Adrenal gland (tissue), 12 donors: ENCODE results near the gene ETFRF1. TPM values are rescaled to one million over a fixed set of nuclear protein-coding genes. Genes with fewer than 3 reads are reported as not detected.

ENCODE experiments used
- DNase-seq, 7 donors: peaks; one replicate each; pipeline ENCODE4 v3.0.0-alpha.2; 2019 to 2020
- H3K27ac ChIP-seq, 5 donors: fragments of 200-600 bp; sonication (generic) in 4 of 5; 1 replicate in 3 of 5; 2 replicates in 2 of 5; pipeline versions ENCODE4 v1.5.1 to v1.8.0; 2016 to 2020; ENCODE audit warnings: mild to moderate bottlenecking in 1 of 5
- H3K27me3 ChIP-seq: fragments of 200-600 bp; 2 replicates; pipeline ENCODE4 v1.8.0; 2021
- H3K36me3 ChIP-seq, 2 donors: fragments of 200-600 bp; replicated peaks in 1 of 2; 1 replicate in 1 of 2; 2 replicates in 1 of 2; pipeline versions ENCODE4 v1.5.1 to v1.8.0; 2018 to 2022
- H3K4me1 ChIP-seq, 2 donors: fragments of 200-600 bp; replicated peaks in 1 of 2; 1 replicate in 1 of 2; 2 replicates in 1 of 2; pipeline versions ENCODE4 v1.5.1 to v1.8.0; 2018 to 2021
- H3K4me3 ChIP-seq, 4 donors: fragments of 200-600 bp; sonication (generic) in 3 of 4; one replicate each; pipeline ENCODE4 v1.5.1; 2016 to 2018
- H3K9me3 ChIP-seq, 3 donors: fragments of 200-600 bp; sonication (generic) in 1 of 3; replicated peaks in 1 of 3; 1 replicate in 2 of 3; 2 replicates in 1 of 3; pipeline versions ENCODE4 v1.5.1 to v1.8.0; 2016 to 2021
- CTCF ChIP-seq, 6 experiments: fragments of 450-650 bp in 4 of 6; fragments of 200-600 bp in 2 of 6; sonication (generic) in 1 of 6; IDR thresholded peaks; 1 replicate in 5 of 6; 2 replicates in 1 of 6; pipeline versions ENCODE4 v1.5.1 to v1.8.0; 2016 to 2021; ENCODE audit warnings: antibody characterized with exemption in 6 of 6, mild to moderate bottlenecking in 2 of 6, moderate library complexity in 1 of 6
- POLR2A ChIP-seq, 2 donors: fragments of 450-650 bp; IDR thresholded peaks; one replicate each; pipeline ENCODE4 v1.6.1; 2017; ENCODE audit warnings: antibody characterized with exemption in 2 of 2, mild to moderate bottlenecking in 2 of 2, moderate library complexity in 1 of 2
- WGBS, 4 donors: extraction: QIAGEN DNeasy Blood & Tissue Kit in 2 of 4; methylation state at CpG; one replicate each; pipeline versions ENCODE4 v1.1.5 to v1.1.7; 2013 to 2017; 5-methylcytosine and 5-hydroxymethylcytosine counted together
- intact Hi-C, 2 donors: fragments of 100-400 bp; cut with DNase I; formaldehyde crosslinking; loops; one replicate each; pipeline versions ENCODE4 v1.14.1 to v1.15.0; 2022 to 2023
- polyA plus RNA-seq, 3 donors: library from polyadenylated mRNA; stranded (reverse); fragments of 200-250 nt in 2 of 3; fragments of 350-450 nt in 1 of 3; fragmentation: Illumina TruSeq in 1 of 3; extraction: RNeasy Lipid Tissue Mini Kit (QIAGEN cat#74804) in 1 of 3; gene quantifications; one replicate each; pipeline ENCODE4 v1.2.3, GENCODE V29; 2013 to 2014
- total RNA-seq, 9 donors: library from RNA; depleted of rRNA in 4 of 9; stranded (reverse); fragments of >200 nt in 4 of 9; fragments of 120-200 nt in 1 of 9; fragmentation: NEBNext Ultra II Directional in 1 of 9; extraction: Animal tissue kit (Norgen Biotek cat#: 25700) in 1 of 9; gene quantifications; one replicate each; pipeline versions ENCODE4 v1.1.0 to v1.2.4, GENCODE V29; 2013 to 2023
- donor health status: healthy with polysubstance abuse.
- donor health status: Bipolar disorder and iron deficiency.
- donor health status: DM: yes; HTN: yes; CAD: no.
- donor health status: DM: no; HTN: no; CAD: no.
- donor health status: DM: no; HTN: no; CAD: no.
- donor health status: DM: yes; HTN: yes; CAD: no.

The ETFRF1 gene
- total and polyA plus RNA-seq, 12 donors = 29.9 to 140 (median 52.6) TPM

- intact Hi-C loops = no loop called here
- peaks cover 0 to 17% of the 10 kb centered on the region in 2 donors for H3K36me3 ChIP-seq
Observed at GRCh38 chr12:25207411-25207810, 12.4 kb downstream of the ETFRF1 start.

GRCh38 chr12:25207846-25208245 lies 12.8 kb downstream of the ETFRF1 start:
- WGBS, 4 donors = 78 to 89% (median 87%) methylated on average over 1 of the region's 1 CpG

More at GRCh38 chr12:25207411-25207810, 12.4 kb downstream of the ETFRF1 start:
- TF ChIP-seq CTCF (IDR thresholded peaks at IDR 0.05) (no peak), POLR2A (IDR thresholded peaks at IDR 0.05) (no peak)
- WGBS, 4 donors = 89 to 99% (median 98%) methylated on average over 6 of the region's 6 CpGs
- Histone ChIP-seq H3K4me3 (no peak overlapping the region), H3K27ac (no peak overlapping the region), H3K9me3 (no peaks in the 10 kb centered on the region), H3K27me3 (no peaks in the 10 kb centered on the region), H3K4me1 (peaks cover 0 to 14% of the 10 kb centered on the region in 2 donors)
- no peak for DNase-seq

GRCh38 chr12:25208554-25208953 lies 13.5 kb downstream of the ETFRF1 start:
- no peak for DNase-seq
- no peaks in the 10 kb centered on the region for H3K9me3 ChIP-seq
- H3K4me3 ChIP-seq = no peak overlapping the region
- no peak overlapping the region for H3K27ac ChIP-seq
- H3K4me1 ChIP-seq = peaks cover 0 to 4% of the 10 kb centered on the region in 2 donors
- intact Hi-C loops = no loop called here
- 75 to 92% (median 83%) methylated on average over 1 of the region's 1 CpG for WGBS, 4 donors
- no peaks in the 10 kb centered on the region for H3K27me3 ChIP-seq
- TF ChIP-seq POLR2A (IDR thresholded peaks at IDR 0.05) = no peak
- TF ChIP-seq CTCF (IDR thresholded peaks at IDR 0.05) = no peak
- peaks cover 0 to 17% of the 10 kb centered on the region in 2 donors for H3K36me3 ChIP-seq

More at GRCh38 chr12:25207846-25208245, 12.8 kb downstream of the ETFRF1 start:
- peaks cover 0 to 17% of the 10 kb centered on the region in 2 donors for H3K36me3 ChIP-seq
- H3K4me3 ChIP-seq = no peak overlapping the region
- no peaks in the 10 kb centered on the region for H3K9me3 ChIP-seq
- peaks cover 0 to 11% of the 10 kb centered on the region in 2 donors for H3K4me1 ChIP-seq
- intact Hi-C loops = no loop called here
- TF ChIP-seq CTCF (IDR thresholded peaks at IDR 0.05) (no peak), POLR2A (IDR thresholded peaks at IDR 0.05) (no peak)
- H3K27ac ChIP-seq = no peak overlapping the region
- no peak for DNase-seq
- H3K27me3 ChIP-seq = no peaks in the 10 kb centered on the region

GRCh38 chr12:25213338-25213737 lies 18.3 kb downstream of the ETFRF1 start:
- intact Hi-C loops = no loop called here
- Histone ChIP-seq H3K36me3 (no peaks in the 10 kb centered on the region), H3K27me3 (no peaks in the 10 kb centered on the region), H3K9me3 (no peaks in the 10 kb centered on the region), H3K27ac (no peak overlapping the region), H3K4me3 (no peak overlapping the region), H3K4me1 (no peaks in the 10 kb centered on the region)
- no peak for TF ChIP-seq POLR2A (IDR thresholded peaks at IDR 0.05)
- TF ChIP-seq CTCF (IDR thresholded peaks at IDR 0.05) = no peak
- 90 to 100% (median 97%) methylated on average over 1 of the region's 1 CpG for WGBS, 4 donors
- no peak for DNase-seq
